BLaER1 treated with 17β-estradiol and CSF1 and Interleukin-3, amounts not matched to agents 10 nM and 100 nM (cell line): ENCODE results near the gene BRINP1.

Experiments
- H3K27ac ChIP-seq, 11 experiments: shearing (Covaris generic); formaldehyde crosslinking; 2 replicates each; pipeline ENCODE4 v1.8.1; 2022
- H3K27me3 ChIP-seq, 11 experiments: shearing (Covaris generic); formaldehyde crosslinking; 2 replicates each; pipeline ENCODE4 v1.8.1; 2022
- H3K36me3 ChIP-seq, 11 experiments: shearing (Covaris generic); formaldehyde crosslinking; 2 replicates each; pipeline ENCODE4 v1.8.1; 2022
- H3K4me1 ChIP-seq, 10 experiments: shearing (Covaris generic); formaldehyde crosslinking; 2 replicates each; pipeline ENCODE4 v1.8.1; 2022
- H3K4me2 ChIP-seq, 11 experiments: shearing (Covaris generic); formaldehyde crosslinking; 2 replicates each; pipeline ENCODE4 v1.8.1; 2022
- H3K4me3 ChIP-seq, 10 experiments: shearing (Covaris generic); formaldehyde crosslinking; 2 replicates each; pipeline ENCODE4 v1.8.1; 2022
- H3K9ac ChIP-seq, 11 experiments: shearing (Covaris generic); formaldehyde crosslinking; 2 replicates each; pipeline ENCODE4 v1.8.1; 2022
- H3K9me3 ChIP-seq, 11 experiments: shearing (Covaris generic); formaldehyde crosslinking; replicated peaks in 1 of 11; 2 replicates each; pipeline ENCODE4 v1.8.1; 2022
- H4K20me1 ChIP-seq, 11 experiments: shearing (Covaris generic); formaldehyde crosslinking; 2 replicates each; pipeline ENCODE4 v1.8.1; 2022
- Cebpa-rat ChIP-seq, 11 experiments: shearing (Covaris generic); IDR thresholded peaks; 2 replicates each; pipeline ENCODE4 v1.8.1; 2022

The BRINP1 gene

DNA sequence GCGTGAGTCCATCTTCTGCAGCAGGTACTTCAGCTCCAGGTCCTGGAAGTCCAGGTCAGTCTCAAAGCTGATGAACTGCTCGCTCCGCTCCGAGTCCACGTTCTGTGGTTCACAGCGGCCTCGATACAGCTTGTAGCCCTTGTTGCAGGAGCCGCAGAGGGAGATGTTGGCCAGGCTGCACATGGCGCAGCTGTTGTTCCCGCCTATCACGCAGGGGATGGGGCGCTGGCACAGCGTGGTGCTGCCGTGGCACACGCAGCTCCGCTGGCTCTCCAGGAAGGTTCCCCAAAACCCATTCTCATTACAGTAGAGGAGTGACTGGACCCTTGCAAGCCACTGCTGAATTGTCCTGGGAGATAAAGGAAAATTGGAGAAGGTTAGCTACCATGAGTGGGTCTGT is 201.4 kb downstream of the BRINP1 start:
- Histone ChIP-seq H3K27ac (no peak overlapping the region), H3K36me3 (no peaks in the 10 kb centered on the region), H3K9me3 (peaks cover 0 to 14% (median 7%) of the 10 kb centered on the region in 11 experiments; a peak in 10 of 22 replicates), H3K9ac (no peak overlapping the region), H4K20me1 (no peaks in the 10 kb centered on the region), H3K4me1 (no peaks in the 10 kb centered on the region), H3K27me3 (no peaks in the 10 kb centered on the region), H3K4me3 (no peak overlapping the region), H3K4me2 (no peak overlapping the region)
- TF ChIP-seq Cebpa-rat (IDR thresholded peaks at IDR 0.05), result no peak

DNA sequence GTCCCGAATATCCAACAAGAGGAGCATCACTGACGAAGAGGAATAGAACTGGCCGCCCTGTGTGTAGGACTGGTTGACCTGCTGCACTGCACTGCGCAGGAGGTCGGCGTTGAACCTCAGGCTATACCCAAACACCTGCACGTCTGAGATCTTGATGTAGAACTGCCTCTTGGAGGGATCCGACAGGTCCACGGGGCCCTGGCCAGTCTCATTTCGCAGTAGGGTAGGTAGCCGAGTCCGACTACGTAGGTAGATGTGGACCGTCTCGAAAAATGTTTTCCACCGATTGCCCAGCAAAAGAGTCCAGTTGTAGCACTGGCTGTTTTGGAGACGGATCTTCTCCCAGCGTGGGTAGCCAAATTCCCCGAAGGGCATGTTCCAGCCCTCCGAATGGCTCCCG is 202.0 kb downstream of the BRINP1 start:
- no peak for TF ChIP-seq Cebpa-rat (IDR thresholded peaks at IDR 0.05)
- Histone ChIP-seq H3K4me1 (no peaks in the 10 kb centered on the region), H3K27me3 (no peaks in the 10 kb centered on the region), H3K9me3 (peaks cover 0 to 14% (median 7%) of the 10 kb centered on the region in 11 experiments; a peak in 10 of 22 replicates), H3K27ac (no peak overlapping the region), H4K20me1 (no peaks in the 10 kb centered on the region), H3K4me3 (no peak overlapping the region), H3K4me2 (no peak overlapping the region), H3K36me3 (no peaks in the 10 kb centered on the region), H3K9ac (no peak overlapping the region)

DNA sequence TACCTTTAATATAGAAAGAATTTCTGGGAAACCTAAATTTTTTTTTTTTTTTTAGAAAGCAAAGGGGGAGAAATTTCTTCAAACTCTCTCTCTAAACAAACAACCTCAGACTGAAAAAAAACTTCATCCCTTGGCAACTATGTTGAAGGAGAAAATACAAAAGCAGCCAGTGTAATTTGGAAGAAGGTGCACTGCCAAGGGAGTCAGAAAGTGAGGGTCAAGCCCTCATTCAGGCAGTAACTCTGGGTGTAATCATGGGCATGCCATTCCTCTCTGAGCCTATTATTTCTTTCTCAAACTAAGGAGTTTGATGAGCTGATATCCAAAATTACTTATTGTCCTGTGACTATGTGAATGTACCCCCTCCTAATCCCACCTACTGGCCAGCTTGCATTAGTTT is 203.1 kb downstream of the BRINP1 start:
- Histone ChIP-seq H3K36me3 (no peaks in the 10 kb centered on the region), H3K9me3 (peaks cover 0 to 14% (median 7%) of the 10 kb centered on the region in 11 experiments; a peak in 10 of 22 replicates), H3K27ac (no peak overlapping the region), H3K4me1 (no peaks in the 10 kb centered on the region), H3K4me2 (no peak overlapping the region), H3K4me3 (no peak overlapping the region), H4K20me1 (no peaks in the 10 kb centered on the region), H3K27me3 (no peaks in the 10 kb centered on the region), H3K9ac (no peak overlapping the region)
- no peak for TF ChIP-seq Cebpa-rat (IDR thresholded peaks at IDR 0.05)

DNA sequence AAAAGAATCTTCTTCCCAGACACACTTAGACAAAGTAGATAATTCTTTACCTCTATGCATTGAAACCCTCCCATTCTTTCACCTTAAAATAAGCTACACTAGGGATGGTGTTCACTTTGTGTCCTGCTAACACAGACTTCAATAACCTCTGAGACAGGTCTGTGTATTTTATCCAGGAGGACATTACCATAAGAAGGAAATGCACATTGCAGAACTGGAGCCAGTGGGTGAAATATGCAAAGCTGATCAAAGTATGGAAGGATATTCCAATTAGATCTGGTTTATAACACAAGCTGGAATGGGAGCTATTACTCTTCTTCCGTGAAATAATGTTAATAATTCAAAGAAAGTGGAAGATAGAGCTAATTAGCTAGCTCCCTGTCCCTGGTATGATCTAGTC is 204.1 kb downstream of the BRINP1 start:
- H3K4me2 ChIP-seq, result no peak overlapping the region
- no peak overlapping the region for H3K27ac ChIP-seq
- no peak for TF ChIP-seq Cebpa-rat (IDR thresholded peaks at IDR 0.05)
- H3K36me3 ChIP-seq, result no peaks in the 10 kb centered on the region
- no peak overlapping the region for H3K9ac ChIP-seq
- no peaks in the 10 kb centered on the region for H4K20me1 ChIP-seq
- H3K4me1 ChIP-seq, result no peaks in the 10 kb centered on the region
- no peak overlapping the region for H3K4me3 ChIP-seq
- peaks cover 0 to 14% (median 7%) of the 10 kb centered on the region in 11 experiments; a peak in 10 of 22 replicates for H3K9me3 ChIP-seq
- no peaks in the 10 kb centered on the region for H3K27me3 ChIP-seq

DNA sequence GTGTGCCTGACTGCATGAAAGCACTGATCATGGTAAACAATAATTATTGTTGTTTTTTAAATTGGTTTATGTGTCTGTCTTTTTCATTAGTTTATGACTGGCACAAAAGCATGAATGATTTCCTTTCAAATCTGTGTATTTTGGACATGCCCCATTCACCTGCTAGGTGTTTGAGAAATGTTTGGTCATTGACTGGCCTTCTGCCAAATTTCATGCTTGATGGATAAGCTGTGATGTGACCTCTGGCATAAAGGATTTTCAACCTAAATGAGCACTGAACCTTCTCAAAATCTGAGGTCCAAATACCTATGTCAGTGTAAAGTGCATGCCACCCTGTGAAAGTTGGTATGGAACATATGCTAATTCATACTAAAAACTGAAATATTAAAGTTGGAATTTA is 204.5 kb downstream of the BRINP1 start:
- Histone ChIP-seq H3K4me2 (no peak overlapping the region), H3K4me3 (no peak overlapping the region), H3K4me1 (no peaks in the 10 kb centered on the region), H3K9ac (no peak overlapping the region), H3K9me3 (peaks cover 0 to 14% (median 7%) of the 10 kb centered on the region in 11 experiments; a peak in 10 of 22 replicates), H4K20me1 (no peaks in the 10 kb centered on the region), H3K27me3 (no peaks in the 10 kb centered on the region), H3K36me3 (no peaks in the 10 kb centered on the region), H3K27ac (no peak overlapping the region)
- TF ChIP-seq Cebpa-rat (IDR thresholded peaks at IDR 0.05), result no peak

DNA sequence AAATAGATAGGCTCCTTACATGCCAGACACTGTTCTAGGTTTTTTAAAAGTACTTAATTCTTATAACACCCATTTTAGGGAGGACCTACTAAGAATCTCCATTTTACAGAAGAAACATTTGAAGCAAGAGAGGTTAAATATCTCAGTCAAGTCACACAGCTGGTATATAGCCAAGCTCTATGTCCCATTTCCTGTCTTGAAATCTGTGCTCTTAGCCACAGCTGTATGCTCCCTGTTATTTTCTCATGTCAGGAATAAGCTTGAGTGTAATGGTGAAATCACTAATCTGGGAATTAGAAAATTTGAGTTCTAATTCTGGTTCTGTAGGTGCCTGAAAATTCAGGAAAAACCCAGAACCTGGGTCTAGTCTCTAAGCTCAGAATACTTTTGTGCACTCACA is 208.7 kb downstream of the BRINP1 start:
- H3K9ac ChIP-seq, result no peak overlapping the region
- H3K36me3 ChIP-seq, result no peaks in the 10 kb centered on the region
- H3K27ac ChIP-seq, result no peak overlapping the region
- no peaks in the 10 kb centered on the region for H4K20me1 ChIP-seq
- H3K4me2 ChIP-seq, result no peak overlapping the region
- H3K9me3 ChIP-seq, result peaks cover 0 to 20% (median 5%) of the 10 kb centered on the region in 11 experiments; a peak in 5 of 22 replicates
- H3K4me1 ChIP-seq, result no peaks in the 10 kb centered on the region
- no peaks in the 10 kb centered on the region for H3K27me3 ChIP-seq
- TF ChIP-seq Cebpa-rat (IDR thresholded peaks at IDR 0.05), result no peak
- H3K4me3 ChIP-seq, result no peak overlapping the region

DNA sequence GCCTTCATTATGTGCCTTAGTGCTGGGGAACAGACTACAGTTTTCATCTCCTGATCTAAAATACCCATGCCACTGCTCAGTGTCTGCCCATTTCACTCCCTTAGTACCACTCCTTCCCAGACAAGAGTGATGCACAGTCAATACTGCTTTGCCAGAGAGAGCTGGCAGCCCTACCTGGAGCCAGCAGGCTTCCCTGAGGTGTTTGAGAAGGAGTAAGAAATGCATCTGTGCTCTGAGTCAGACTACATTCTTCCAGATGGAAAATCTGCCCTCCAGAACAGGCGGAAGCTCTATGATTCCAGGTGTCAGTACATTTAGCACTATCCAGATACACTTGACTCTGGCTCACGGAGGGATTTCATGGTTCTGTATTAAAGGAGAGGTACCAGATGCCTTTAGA is 209.8 kb downstream of the BRINP1 start:
- no peak for TF ChIP-seq Cebpa-rat (IDR thresholded peaks at IDR 0.05)
- Histone ChIP-seq H3K9me3 (peaks cover 0 to 20% (median 5%) of the 10 kb centered on the region in 11 experiments; a peak in 5 of 22 replicates), H3K4me1 (no peaks in the 10 kb centered on the region)

DNA sequence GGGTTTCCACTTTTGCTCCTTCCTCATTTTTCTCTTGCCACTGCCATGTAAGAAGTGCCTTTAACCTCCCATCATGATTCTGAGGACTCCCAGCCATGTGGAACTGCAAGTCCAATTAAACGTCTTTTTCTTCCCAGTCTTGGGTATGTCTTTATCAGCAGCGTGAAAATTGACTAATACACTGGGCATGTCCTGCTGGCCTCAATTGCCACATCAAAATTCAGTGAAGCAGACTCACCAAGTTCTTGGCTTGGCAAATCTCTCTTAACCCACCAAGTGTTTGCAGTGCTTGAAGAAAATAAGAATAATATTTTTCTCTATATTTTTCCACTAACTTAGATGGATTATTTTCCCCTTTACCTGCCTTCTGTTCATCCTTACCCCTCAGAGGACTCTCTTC is 212.0 kb downstream of the BRINP1 start:
- no peak overlapping the region for H3K27ac ChIP-seq
- H4K20me1 ChIP-seq, result no peaks in the 10 kb centered on the region
- H3K4me2 ChIP-seq, result no peak overlapping the region
- no peak for TF ChIP-seq Cebpa-rat (IDR thresholded peaks at IDR 0.05)
- H3K9me3 ChIP-seq, result peaks cover 0 to 20% (median 5%) of the 10 kb centered on the region in 11 experiments; a peak in 5 of 22 replicates
- no peak overlapping the region for H3K9ac ChIP-seq
- H3K36me3 ChIP-seq, result no peaks in the 10 kb centered on the region
- no peaks in the 10 kb centered on the region for H3K27me3 ChIP-seq
- no peak overlapping the region for H3K4me3 ChIP-seq
- H3K4me1 ChIP-seq, result no peaks in the 10 kb centered on the region

More for the DNA sequence above, 209.8 kb downstream of the BRINP1 start:
- Histone ChIP-seq H3K36me3 (no peaks in the 10 kb centered on the region), H3K27me3 (no peaks in the 10 kb centered on the region), H3K4me2 (no peak overlapping the region), H3K27ac (no peak overlapping the region), H4K20me1 (no peaks in the 10 kb centered on the region), H3K4me3 (no peak overlapping the region), H3K9ac (no peak overlapping the region)

DNA sequence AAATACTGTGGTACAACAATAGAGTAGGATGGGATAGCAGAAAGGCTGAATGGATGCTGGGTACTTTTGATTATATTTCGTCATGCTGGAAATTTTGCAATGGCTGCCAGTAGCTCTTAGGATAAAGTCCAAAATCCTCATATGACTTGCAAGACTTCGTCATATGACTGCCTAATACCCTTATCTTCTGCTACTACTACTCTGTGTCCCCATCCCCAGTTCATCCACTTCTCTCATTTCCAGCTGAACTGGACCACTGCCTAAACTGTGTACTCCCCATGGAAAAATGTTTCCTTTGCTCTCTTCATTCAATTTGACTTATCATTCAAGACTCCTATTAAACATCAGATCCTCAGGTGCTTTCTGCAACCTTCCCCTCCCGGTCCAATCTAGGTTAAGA is 212.9 kb downstream of the BRINP1 start:
- no peak for TF ChIP-seq Cebpa-rat (IDR thresholded peaks at IDR 0.05)
- Histone ChIP-seq H3K36me3 (no peaks in the 10 kb centered on the region), H3K9me3 (peaks cover 0 to 20% (median 5%) of the 10 kb centered on the region in 11 experiments; a peak in 5 of 22 replicates), H3K27ac (no peak overlapping the region), H3K9ac (no peak overlapping the region), H3K4me1 (no peaks in the 10 kb centered on the region), H4K20me1 (no peaks in the 10 kb centered on the region), H3K4me3 (no peak overlapping the region), H3K4me2 (no peak overlapping the region), H3K27me3 (no peaks in the 10 kb centered on the region)

DNA sequence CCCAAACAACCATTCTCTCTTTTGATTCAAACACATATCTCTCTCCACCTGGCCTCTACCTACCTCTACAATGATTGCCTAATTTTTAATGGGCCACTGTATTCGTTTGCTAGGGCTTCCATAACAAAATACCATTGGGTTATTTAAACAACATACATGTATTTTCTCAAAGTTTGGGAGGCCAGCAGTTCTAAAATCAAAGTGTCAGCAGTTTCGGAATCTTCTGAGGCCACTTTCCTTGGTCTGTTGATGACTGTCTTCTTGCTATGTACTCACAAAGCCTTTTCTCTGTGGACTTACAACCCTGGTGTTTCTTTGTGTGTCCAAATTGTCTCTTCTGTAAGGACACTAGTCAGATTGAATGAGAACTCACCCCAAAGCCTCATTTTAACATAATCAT is 214.7 kb downstream of the BRINP1 start:
- no peak for TF ChIP-seq Cebpa-rat (IDR thresholded peaks at IDR 0.05)
- Histone ChIP-seq H3K4me1 (no peaks in the 10 kb centered on the region), H3K4me3 (no peak overlapping the region), H3K9me3 (peaks cover 0 to 20% (median 5%) of the 10 kb centered on the region in 11 experiments; a peak in 5 of 22 replicates), H3K4me2 (no peak overlapping the region), H3K27ac (no peak overlapping the region), H3K9ac (no peak overlapping the region), H3K27me3 (no peaks in the 10 kb centered on the region), H3K36me3 (no peaks in the 10 kb centered on the region), H4K20me1 (no peaks in the 10 kb centered on the region)
